Skeletal muscle satellite cell (primary cell): ENCODE results near the gene SCARB1.

Source experiments
- H3K27me3 ChIP-seq: 2 replicates; pipeline ENCODE4 v1.7.0; 2013; ENCODE audit warnings: low read length; ENCODE audit not compliant: control insufficient read depth, insufficient read depth
- H3K36me3 ChIP-seq: 2 replicates; pipeline ENCODE4 v1.7.0; 2013; ENCODE audit warnings: mild to moderate bottlenecking, control low read depth, low read length; ENCODE audit not compliant: insufficient read depth
- H3K4me1 ChIP-seq: 2 replicates; pipeline ENCODE4 v1.7.0; 2013; ENCODE audit warnings: low read length; ENCODE audit not compliant: control insufficient read depth, insufficient read depth
- H3K4me2 ChIP-seq: 2 replicates; pipeline ENCODE4 v1.7.0; 2013; ENCODE audit warnings: mild to moderate bottlenecking, low read length
- H3K4me3 ChIP-seq: 2 replicates; pipeline ENCODE4 v1.7.0; 2013; ENCODE audit warnings: low read length
- H3K9ac ChIP-seq: 2 replicates; pipeline ENCODE4 v1.7.0; 2013; ENCODE audit warnings: mild to moderate bottlenecking, low read depth, low read length, moderate library complexity
- H3K9me3 ChIP-seq: replicated peaks from 2 replicates; pipeline ENCODE4 v1.7.0; 2013; ENCODE audit warnings: mild to moderate bottlenecking, control low read depth, low read length

The SCARB1 gene

GRCh38 chr12:124762384-124762783 is 101.3 kb downstream of the SCARB1 start:
- Histone ChIP-seq H3K4me1 (peaks cover 23% of the 10 kb centered on the region), H3K9ac (no peak overlapping the region), H3K36me3 (no peaks in the 10 kb centered on the region), H3K9me3 (peaks cover 7% of the 10 kb centered on the region), H3K4me2 (no peak overlapping the region), H3K4me3 (no peak overlapping the region), H3K27me3 (peaks cover 33% of the 10 kb centered on the region)

GRCh38 chr12:124761871-124762270 is 101.8 kb downstream of the SCARB1 start:
- Histone ChIP-seq H3K36me3 (no peaks in the 10 kb centered on the region), H3K4me3 (no peak overlapping the region), H3K4me1 (peaks cover 20% of the 10 kb centered on the region), H3K9me3 (peaks cover 7% of the 10 kb centered on the region), H3K27me3 (peaks cover 37% of the 10 kb centered on the region), H3K4me2 (no peak overlapping the region), H3K9ac (no peak overlapping the region)

- no peaks in the 10 kb centered on the region for H3K36me3 ChIP-seq
- no peak overlapping the region for H3K4me3 ChIP-seq
- H3K9me3 ChIP-seq, result peaks cover 7% of the 10 kb centered on the region
- H3K4me1 ChIP-seq, result peaks cover 15% of the 10 kb centered on the region
- H3K27me3 ChIP-seq, result peaks cover 37% of the 10 kb centered on the region
- no peak overlapping the region for H3K4me2 ChIP-seq
- no peak overlapping the region for H3K9ac ChIP-seq
These were observed 102.6 kb downstream of the SCARB1 start for GRCh38 chr12:124761056-124761455.

GRCh38 chr12:124760560-124760959 is 103.1 kb downstream of the SCARB1 start:
- Histone ChIP-seq H3K27me3 (peaks cover 37% of the 10 kb centered on the region), H3K4me2 (no peak overlapping the region), H3K9ac (no peak overlapping the region), H3K36me3 (no peaks in the 10 kb centered on the region), H3K4me3 (no peak overlapping the region), H3K4me1 (peaks cover 15% of the 10 kb centered on the region), H3K9me3 (peaks cover 7% of the 10 kb centered on the region)

- Histone ChIP-seq H3K4me2 (no peak overlapping the region), H3K27me3 (peaks cover 37% of the 10 kb centered on the region), H3K4me3 (no peak overlapping the region), H3K4me1 (peaks cover 15% of the 10 kb centered on the region), H3K36me3 (no peaks in the 10 kb centered on the region), H3K9ac (no peak overlapping the region), H3K9me3 (peaks cover 7% of the 10 kb centered on the region)
These were observed 103.7 kb downstream of the SCARB1 start for GRCh38 chr12:124759841-124760503.

- no peak overlapping the region for H3K4me3 ChIP-seq
- peaks cover 37% of the 10 kb centered on the region for H3K27me3 ChIP-seq
- no peaks in the 10 kb centered on the region for H3K36me3 ChIP-seq
- H3K9me3 ChIP-seq, result no peaks in the 10 kb centered on the region
- H3K4me2 ChIP-seq, result no peak overlapping the region
- no peak overlapping the region for H3K9ac ChIP-seq
- peaks cover 18% of the 10 kb centered on the region for H3K4me1 ChIP-seq
These were observed 105.1 kb downstream of the SCARB1 start for GRCh38 chr12:124758266-124759220.

- no peak overlapping the region for H3K9ac ChIP-seq
- H3K9me3 ChIP-seq, result no peaks in the 10 kb centered on the region
- no peaks in the 10 kb centered on the region for H3K36me3 ChIP-seq
- H3K27me3 ChIP-seq, result peaks cover 37% of the 10 kb centered on the region
- H3K4me2 ChIP-seq, result no peak overlapping the region
- no peak overlapping the region for H3K4me3 ChIP-seq
- H3K4me1 ChIP-seq, result peaks cover 26% of the 10 kb centered on the region
These were observed 106.3 kb downstream of the SCARB1 start for GRCh38 chr12:124757329-124757728.

- H3K4me2 ChIP-seq, result no peak overlapping the region
- no peak overlapping the region for H3K9ac ChIP-seq
- H3K4me1 ChIP-seq, result peaks cover 31% of the 10 kb centered on the region
- H3K9me3 ChIP-seq, result no peaks in the 10 kb centered on the region
- no peaks in the 10 kb centered on the region for H3K36me3 ChIP-seq
- H3K27me3 ChIP-seq, result peaks cover 34% of the 10 kb centered on the region
- H3K4me3 ChIP-seq, result no peak overlapping the region
These were observed 106.9 kb downstream of the SCARB1 start for GRCh38 chr12:124756760-124757159.

GRCh38 chr12:124756166-124756565 is 107.5 kb downstream of the SCARB1 start:
- H3K9ac ChIP-seq, result no peak overlapping the region
- H3K27me3 ChIP-seq, result peaks cover 34% of the 10 kb centered on the region

GRCh38 chr12:124755801-124756148 is 107.9 kb downstream of the SCARB1 start:
- H3K36me3 ChIP-seq, result no peaks in the 10 kb centered on the region
- peak overlapping the region; percentile 64 for H3K4me2 ChIP-seq
- H3K27me3 ChIP-seq, result peaks cover 34% of the 10 kb centered on the region
- no peak overlapping the region for H3K9ac ChIP-seq
- H3K4me1 ChIP-seq, result peaks cover 31% of the 10 kb centered on the region
- no peaks in the 10 kb centered on the region for H3K9me3 ChIP-seq
- H3K4me3 ChIP-seq, result no peak overlapping the region

More at GRCh38 chr12:124756166-124756565, 107.5 kb downstream of the SCARB1 start:
- no peaks in the 10 kb centered on the region for H3K36me3 ChIP-seq
- H3K9me3 ChIP-seq, result no peaks in the 10 kb centered on the region
- peaks cover 31% of the 10 kb centered on the region for H3K4me1 ChIP-seq
- no peak overlapping the region for H3K4me2 ChIP-seq
- no peak overlapping the region for H3K4me3 ChIP-seq

GRCh38 chr12:124754949-124755800 is 108.5 kb downstream of the SCARB1 start:
- Histone ChIP-seq H3K36me3 (no peaks in the 10 kb centered on the region), H3K4me1 (peaks cover 31% of the 10 kb centered on the region), H3K9me3 (no peaks in the 10 kb centered on the region), H3K4me2 (peak overlapping the region; percentile 64), H3K4me3 (peak overlapping the region; percentile 24), H3K9ac (peak overlapping the region; percentile 57), H3K27me3 (peaks cover 29% of the 10 kb centered on the region)
